Measurements from ENCODE around the gene CUX1. TPM values are rescaled to one million over a fixed set of nuclear protein-coding genes. Genes with fewer than 3 reads are reported as not detected.

The CUX1 gene
- total RNA-seq, 1 experiment from 2014 or later = 53.5 TPM

DNA sequence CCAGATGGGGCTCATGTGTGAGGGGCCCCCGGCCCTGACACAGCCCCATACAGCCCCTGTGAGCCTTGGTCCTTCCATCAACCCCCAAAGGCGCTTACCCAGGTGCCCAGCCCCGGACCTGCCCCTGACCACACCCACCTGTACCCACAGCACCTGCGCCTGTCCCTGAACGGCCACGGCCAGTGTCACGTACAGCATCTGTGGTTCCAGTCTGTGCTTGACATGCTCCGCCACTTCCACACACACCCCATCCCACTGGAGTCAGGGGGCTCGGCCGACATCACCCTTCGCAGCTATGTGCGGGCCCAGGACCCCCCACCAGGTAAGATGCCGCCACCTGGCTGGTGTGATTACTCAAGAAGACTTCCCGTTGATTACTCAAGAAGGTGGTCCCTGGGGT, 502.8 kb downstream of the CUX1 start:
- H3K27me3 ChIP-seq (ENCODE audit: insufficient read depth, low read length) = no peaks in the 10 kb centered on the region
- TF ChIP-seq, protein P1, sequence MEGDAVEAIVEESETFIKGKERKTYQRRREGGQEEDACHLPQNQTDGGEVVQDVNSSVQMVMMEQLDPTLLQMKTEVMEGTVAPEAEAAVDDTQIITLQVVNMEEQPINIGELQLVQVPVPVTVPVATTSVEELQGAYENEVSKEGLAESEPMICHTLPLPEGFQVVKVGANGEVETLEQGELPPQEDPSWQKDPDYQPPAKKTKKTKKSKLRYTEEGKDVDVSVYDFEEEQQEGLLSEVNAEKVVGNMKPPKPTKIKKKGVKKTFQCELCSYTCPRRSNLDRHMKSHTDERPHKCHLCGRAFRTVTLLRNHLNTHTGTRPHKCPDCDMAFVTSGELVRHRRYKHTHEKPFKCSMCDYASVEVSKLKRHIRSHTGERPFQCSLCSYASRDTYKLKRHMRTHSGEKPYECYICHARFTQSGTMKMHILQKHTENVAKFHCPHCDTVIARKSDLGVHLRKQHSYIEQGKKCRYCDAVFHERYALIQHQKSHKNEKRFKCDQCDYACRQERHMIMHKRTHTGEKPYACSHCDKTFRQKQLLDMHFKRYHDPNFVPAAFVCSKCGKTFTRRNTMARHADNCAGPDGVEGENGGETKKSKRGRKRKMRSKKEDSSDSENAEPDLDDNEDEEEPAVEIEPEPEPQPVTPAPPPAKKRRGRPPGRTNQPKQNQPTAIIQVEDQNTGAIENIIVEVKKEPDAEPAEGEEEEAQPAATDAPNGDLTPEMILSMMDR (conservative IDR thresholded peaks at IDR 0.05) = no peak

More for the DNA sequence above, 502.8 kb downstream of the CUX1 start:
- no peak overlapping the region for H3K14ac ChIP-seq (ENCODE audit: insufficient read depth, low read length)
- H3K27ac Mint-ChIP-seq = peak overlapping the region in 1 of 3 experiments; percentile 29; a peak in 1 of 7 replicates
- H3T11ph ChIP-seq (ENCODE audit: low read length) = no peak overlapping the region
- no peaks in the 10 kb centered on the region for H3K23me2 ChIP-seq (ENCODE audit: insufficient read length, low read depth, low read length, poor library complexity, severe bottlenecking)
- no peak overlapping the region for H3K23ac ChIP-seq (ENCODE audit: insufficient read length, low read depth, low read length)
- H4K91ac ChIP-seq (ENCODE audit: insufficient read length, low read depth, low read length) = no peak overlapping the region
- no peak overlapping the region for H3K4ac ChIP-seq (ENCODE audit: low read depth, low read length)
- H2AK5ac ChIP-seq (ENCODE audit: insufficient read length, low read length) = no peak overlapping the region
- no peaks in the 10 kb centered on the region for H3K79me2 ChIP-seq (ENCODE audit: insufficient read depth, low read length)
- peaks cover 17% of the 10 kb centered on the region for H3K27me3 Mint-ChIP-seq (ENCODE audit: low read depth)
- no peak overlapping the region for H2AFZ ChIP-seq (ENCODE audit: low read length)
- no peak overlapping the region for H4K5ac ChIP-seq (ENCODE audit: insufficient read length, low read depth, low read length)
- no peaks in the 10 kb centered on the region; the same call in 1 of the 2 replicates for H3K4me1 ChIP-seq (ENCODE audit: insufficient read depth, low read length)
- H3K27ac ChIP-seq (ENCODE audit: insufficient read length, low read depth, low read length) = no peak overlapping the region
- H3K9me3 ChIP-seq (ENCODE audit: control insufficient read depth, low read depth, low read length) = no peaks in the 10 kb centered on the region
- H3K36me3 Mint-ChIP-seq (ENCODE audit: insufficient read depth in 1 of 3, low read depth in 3 of 3) = peaks cover 0 to 8% (median 6%) of the 10 kb centered on the region in 3 experiments; a peak in 3 of 7 replicates
- no peak overlapping the region for H2BK20ac ChIP-seq (ENCODE audit: low read depth, low read length, poor library complexity, severe bottlenecking)
- H4K8ac ChIP-seq (replicated peaks; ENCODE audit: insufficient read length, low read depth, low read length) = no peak overlapping the region
- no CpG with 5 or more reads among the region's 14 CpGs for WGBS (ENCODE audit: extremely low coverage, insufficient read length, low lambda C conversion rate)
- no peaks in the 10 kb centered on the region for H3K9me3 Mint-ChIP-seq
- H3K18ac ChIP-seq (ENCODE audit: insufficient read length, low read depth, low read length) = no peak overlapping the region
- H2BK12ac ChIP-seq (ENCODE audit: insufficient read length, low read depth, low read length) = no peak overlapping the region
- no peak overlapping the region for H3K4me2 ChIP-seq (ENCODE audit: insufficient read depth, insufficient read length, low read length)
- no peak overlapping the region for H3K56ac ChIP-seq (ENCODE audit: insufficient read length, low read depth, low read length)
- no peak for DNase-seq
- H3K4me3 Mint-ChIP-seq = peak overlapping the region in 1 of 2 experiments; percentile 26; a peak in 2 of 5 replicates
- H3K79me1 ChIP-seq (ENCODE audit: insufficient read depth, low read depth, low read length, poor library complexity, severe bottlenecking) = no peaks in the 10 kb centered on the region
- H2BK5ac ChIP-seq (ENCODE audit: insufficient read length, low read length) = no peak overlapping the region
- peaks cover 13 to 23% of the 10 kb centered on the region in 2 experiments for H3K4me1 Mint-ChIP-seq
- H2BK120ac ChIP-seq (ENCODE audit: low read depth, low read length, poor library complexity, severe bottlenecking) = no peak overlapping the region
- no peak overlapping the region for H3K9ac ChIP-seq (ENCODE audit: extremely low read depth, insufficient read length, low read length)
- no peak overlapping the region for H2BK15ac ChIP-seq (ENCODE audit: low read depth, low read length)
- no peaks in the 10 kb centered on the region for H4K20me1 ChIP-seq (ENCODE audit: control insufficient read depth, insufficient read depth, insufficient read length)

Measured in H9 (cell line).